Measurements from ENCODE around the gene ABCD2. TPM values are rescaled to one million over a fixed set of nuclear protein-coding genes. Genes with fewer than 3 reads are reported as not detected.
"Not testable (repeated sequence)": the region's sequence is repeated elsewhere in the genome, so short reads cannot be mapped to it uniquely, and the experiment has no call there.

Gene ABCD2
- total and polyA plus RNA-seq, 9 donors = 0.05 to 0.57 (median 0.13) TPM

- TF ChIP-seq CTCF (IDR thresholded peaks at IDR 0.05) (no peak), POLR2A (IDR thresholded peaks at IDR 0.05) (no peak), EP300 (IDR thresholded peaks at IDR 0.05) (no peak)
- Histone ChIP-seq H3K4me3 (no peak overlapping the region), H3K9me3 (no peaks in the 10 kb centered on the region), H3K27me3 (no peaks in the 10 kb centered on the region), H3K36me3 (no peaks in the 10 kb centered on the region), H3K4me1 (ENCODE audit: insufficient read depth) (no peaks in the 10 kb centered on the region), H3K27ac (no peak overlapping the region)
- no peak for DNase-seq
- WGBS, 3 donors = 94 to 98% (median 98%) methylated on average over 1 of the region's 1 CpG
- intact Hi-C loops (cut with DNase I) = no loop called here
These were observed 14.1 kb downstream of the ABCD2 start for GRCh38 chr12:39605501-39605900.

- Histone ChIP-seq H3K4me1 (ENCODE audit: insufficient read depth) (no peaks in the 10 kb centered on the region), H3K27ac (no peak overlapping the region), H3K36me3 (no peaks in the 10 kb centered on the region), H3K4me3 (no peak overlapping the region), H3K27me3 (no peaks in the 10 kb centered on the region), H3K9me3 (no peaks in the 10 kb centered on the region)
- DNase-seq = no peak
- intact Hi-C loops (cut with DNase I) = no loop called here
- TF ChIP-seq EP300 (IDR thresholded peaks at IDR 0.05) (no peak), POLR2A (IDR thresholded peaks at IDR 0.05) (no peak), CTCF (IDR thresholded peaks at IDR 0.05) (no peak)
These were observed 16.5 kb downstream of the ABCD2 start for GRCh38 chr12:39603065-39603464.

- H3K4me1 ChIP-seq (ENCODE audit: insufficient read depth); H3K27ac ChIP-seq; H3K27me3 ChIP-seq; H3K36me3 ChIP-seq; DNase-seq; H3K9me3 ChIP-seq; H3K4me3 ChIP-seq; intact Hi-C loops (cut with DNase I): not testable (repeated sequence)
- WGBS, 3 donors = 92 to 97% (median 96%) methylated on average over 3 of the region's 3 CpGs
These were observed 17.7 kb downstream of the ABCD2 start for GRCh38 chr12:39601951-39602350.

GRCh38 chr12:39595928-39596327 is 23.7 kb downstream of the ABCD2 start:
- no peaks in the 10 kb centered on the region for H3K4me1 ChIP-seq (ENCODE audit: insufficient read depth)
- 36 to 40% (median 39%) methylated on average over 2 of the region's 2 CpGs for WGBS, 3 donors
- intact Hi-C loops (cut with DNase I) = no loop called here
- H3K36me3 ChIP-seq = no peaks in the 10 kb centered on the region
- H3K27ac ChIP-seq = no peak overlapping the region
- TF ChIP-seq CTCF (IDR thresholded peaks at IDR 0.05) (no peak), POLR2A (IDR thresholded peaks at IDR 0.05) (no peak), EP300 (IDR thresholded peaks at IDR 0.05) (no peak)
- H3K4me3 ChIP-seq = no peak overlapping the region
- no peak for DNase-seq
- no peaks in the 10 kb centered on the region for H3K27me3 ChIP-seq
- no peaks in the 10 kb centered on the region for H3K9me3 ChIP-seq

- Histone ChIP-seq H3K27ac (no peak overlapping the region), H3K4me1 (ENCODE audit: insufficient read depth) (no peaks in the 10 kb centered on the region)
- DNase-seq = no peak
These were observed 27.3 kb downstream of the ABCD2 start for GRCh38 chr12:39592295-39592694.

More at GRCh38 chr12:39592295-39592694, 27.3 kb downstream of the ABCD2 start:
- intact Hi-C loops (cut with DNase I) = no loop called here
- no peak overlapping the region for H3K4me3 ChIP-seq
- H3K36me3 ChIP-seq = no peaks in the 10 kb centered on the region
- H3K9me3 ChIP-seq = no peaks in the 10 kb centered on the region
- no peaks in the 10 kb centered on the region for H3K27me3 ChIP-seq
- TF ChIP-seq POLR2A (IDR thresholded peaks at IDR 0.05) = no peak
- no peak for TF ChIP-seq CTCF (IDR thresholded peaks at IDR 0.05)
- TF ChIP-seq EP300 (IDR thresholded peaks at IDR 0.05) = no peak

All from ovary (tissue), 9 donors.